Activated B cell treated with CpG ODN at 0.5 μM for 24 hours (primary cell): ENCODE results near the gene ISM1. TPM values are rescaled to one million over a fixed set of nuclear protein-coding genes. Genes with fewer than 3 reads are reported as not detected.

Experiments used
- ATAC-seq: fragments of 200-7000 bp; cut with Tn5 transposase; one replicate; pipeline ENCODE4 v1.10.0; 2021; ENCODE audit warnings: low read depth, mild to moderate bottlenecking, moderate library complexity
- CTCF ChIA-PET: fragments of 350-600 bp; sonication (Branson Sonifier 250); formaldehyde crosslinking; loops from one replicate; lab custom pipeline; 2021; ENCODE audit warnings: antibody characterized with exemption; lab: Charles Lee
- POLR2A ChIA-PET: fragments of 350-600 bp; sonication (Branson Sonifier 250); formaldehyde crosslinking; loops from one replicate; lab custom pipeline; 2021; ENCODE audit warnings: antibody characterized with exemption; lab: Charles Lee
- DNase-seq: peaks from one replicate; pipeline ENCODE4 v3.0.0; 2022
- H3K27ac Mint-ChIP-seq: one replicate; pipeline ENCODE4 v1.8.0; 2020; ENCODE audit warnings: mixed read lengths
- H3K27me3 Mint-ChIP-seq: one replicate; pipeline ENCODE4 v1.8.0; 2021; ENCODE audit warnings: mixed read lengths
- H3K36me3 Mint-ChIP-seq: one replicate; pipeline ENCODE4 v1.8.0; 2021; ENCODE audit warnings: low read depth, mixed read lengths
- H3K4me1 Mint-ChIP-seq: one replicate; pipeline ENCODE4 v1.8.0; 2021; ENCODE audit warnings: mixed read lengths
- H3K4me3 Mint-ChIP-seq: one replicate; pipeline ENCODE4 v1.8.0; 2020; ENCODE audit warnings: mild to moderate bottlenecking, mixed read lengths
- H3K9me3 Mint-ChIP-seq: one replicate; pipeline ENCODE4 v1.8.0; 2020; ENCODE audit warnings: mixed read lengths
- CTCF ChIP-seq: fragments of 200-600 bp; IDR thresholded peaks from one replicate; pipeline ENCODE4 v1.8.0; 2022; ENCODE audit warnings: antibody characterized with exemption, mild to moderate bottlenecking
- intact Hi-C: fragments of 100-400 bp; cut with micrococcal nuclease; formaldehyde crosslinking; loops from one replicate; pipeline ENCODE4 v1.15.1; 2024
- total RNA-seq: library from RNA; stranded (reverse); gene quantifications from 2 replicates; pipeline ENCODE4 v1.2.3, GENCODE V29; 2022

The ISM1 gene
- total RNA-seq, 1 donor from 2014 or later, result not detected

GRCh38 chr20:13289031-13289430 lies 68.0 kb downstream of the ISM1 start:
- no peak for TF ChIP-seq CTCF
- Mint-ChIP-seq H3K4me1 (no peaks in the 10 kb centered on the region), H3K9me3 (no peaks in the 10 kb centered on the region), H3K36me3 (no peaks in the 10 kb centered on the region), H3K27ac (no peak overlapping the region), H3K4me3 (no peak overlapping the region), H3K27me3 (no peaks in the 10 kb centered on the region)
- POLR2A ChIA-PET, result no interaction called here
- CTCF ChIA-PET, result no interaction called here
- DNase-seq (no peak), ATAC-seq (no peak)
- intact Hi-C loops, result no loop called here

GRCh38 chr20:13290724-13291123 lies 69.7 kb downstream of the ISM1 start:
- TF ChIP-seq CTCF, result no peak
- H3K27me3 Mint-ChIP-seq, result no peaks in the 10 kb centered on the region
- H3K36me3 Mint-ChIP-seq, result no peaks in the 10 kb centered on the region
- H3K27ac Mint-ChIP-seq, result no peak overlapping the region
- ATAC-seq (no peak), DNase-seq (no peak)
- CTCF ChIA-PET, result no interaction called here
- H3K9me3 Mint-ChIP-seq, result no peaks in the 10 kb centered on the region
- intact Hi-C loops, result no loop called here
- POLR2A ChIA-PET, result no interaction called here
- H3K4me3 Mint-ChIP-seq, result no peak overlapping the region
- H3K4me1 Mint-ChIP-seq, result no peaks in the 10 kb centered on the region

GRCh38 chr20:13291157-13291556 lies 70.1 kb downstream of the ISM1 start:
- no peak for TF ChIP-seq CTCF
- Mint-ChIP-seq H3K27ac (no peak overlapping the region), H3K9me3 (no peaks in the 10 kb centered on the region), H3K4me1 (no peaks in the 10 kb centered on the region), H3K27me3 (no peaks in the 10 kb centered on the region), H3K4me3 (no peak overlapping the region), H3K36me3 (no peaks in the 10 kb centered on the region)
- ChIA-PET POLR2A (no interaction called here), CTCF (no interaction called here)
- intact Hi-C loops, result no loop called here
- DNase-seq, result no peak
- ATAC-seq, result no peak

GRCh38 chr20:13292201-13292885 lies 71.3 kb downstream of the ISM1 start:
- ATAC-seq (no peak), DNase-seq (no peak)
- no peaks in the 10 kb centered on the region for H3K4me1 Mint-ChIP-seq
- intact Hi-C loops, result no loop called here
- ChIA-PET POLR2A (no interaction called here), CTCF (no interaction called here)
- H3K27me3 Mint-ChIP-seq, result no peaks in the 10 kb centered on the region
- no peak overlapping the region for H3K27ac Mint-ChIP-seq
- H3K4me3 Mint-ChIP-seq, result no peak overlapping the region
- H3K36me3 Mint-ChIP-seq, result no peaks in the 10 kb centered on the region
- H3K9me3 Mint-ChIP-seq, result no peaks in the 10 kb centered on the region
- no peak for TF ChIP-seq CTCF

GRCh38 chr20:13294522-13294921 lies 73.4 kb downstream of the ISM1 start:
- DNase-seq, result no peak
- CTCF ChIA-PET, result no interaction called here
- no peaks in the 10 kb centered on the region for H3K27me3 Mint-ChIP-seq
- H3K4me3 Mint-ChIP-seq, result no peak overlapping the region
- H3K4me1 Mint-ChIP-seq, result no peaks in the 10 kb centered on the region
- POLR2A ChIA-PET, result no interaction called here
- H3K9me3 Mint-ChIP-seq, result no peaks in the 10 kb centered on the region
- no peak overlapping the region for H3K27ac Mint-ChIP-seq
- intact Hi-C loops, result no loop called here
- no peak for ATAC-seq
- no peak for TF ChIP-seq CTCF
- no peaks in the 10 kb centered on the region for H3K36me3 Mint-ChIP-seq
